Fibroblast of skin of back (primary cell): ENCODE data around the gene IKZF2.

ENCODE experiments used
- DNase-seq: peaks from one replicate; pipeline ENCODE4 v3.0.0-alpha.2; 2013

Gene IKZF2

GRCh38 chr2:212953170-212953920, 198.1 kb downstream of the IKZF2 start:
- no peak for DNase-seq

- DNase-seq = no peak
Measured at GRCh38 chr2:212949786-212950185, 201.6 kb downstream of the IKZF2 start.
